Spleen (tissue), 11 donors: ENCODE measurements around the gene PLXND1. TPM values are rescaled to one million over a fixed set of nuclear protein-coding genes. Genes with fewer than 3 reads are reported as not detected.
A peak's percentile ranks its signal among the peaks of the same experiment; 100 is the strongest.

ENCODE experiments used
- DNase-seq: peaks from one replicate; pipeline ENCODE4 v3.0.0-alpha.2; 2020
- H3K27ac ChIP-seq, 8 donors: fragments of 200-600 bp; sonication (generic) in 7 of 8; 1 replicate in 4 of 8; 2 replicates in 4 of 8; pipeline versions ENCODE4 v1.5.0 to v1.8.0; 2016 to 2021; ENCODE audit warnings: inconsistent platforms in 4 of 8, mild to moderate bottlenecking in 4 of 8, moderate library complexity in 1 of 8
- H3K27me3 ChIP-seq, 7 donors: fragments of 200-600 bp; sonication (generic) in 6 of 7; replicated peaks in 1 of 7; 1 replicate in 4 of 7; 2 replicates in 3 of 7; pipeline versions ENCODE4 v1.5.0 to v1.8.0; 2016 to 2021; ENCODE audit warnings: inconsistent platforms in 3 of 7, mild to moderate bottlenecking in 1 of 7
- H3K36me3 ChIP-seq, 6 donors: fragments of 200-600 bp; sonication (generic) in 5 of 6; 1 replicate in 4 of 6; 2 replicates in 2 of 6; pipeline versions ENCODE4 v1.5.0 to v1.8.0; 2016 to 2021; ENCODE audit warnings: inconsistent platforms in 2 of 6
- H3K4me1 ChIP-seq, 6 donors: fragments of 200-600 bp; sonication (generic) in 5 of 6; 1 replicate in 3 of 6; 2 replicates in 3 of 6; pipeline versions ENCODE4 v1.5.0 to v1.8.0; 2016 to 2021; ENCODE audit warnings: inconsistent platforms in 3 of 6
- H3K4me3 ChIP-seq, 8 donors: fragments of 200-600 bp; sonication (generic) in 7 of 8; 1 replicate in 4 of 8; 2 replicates in 4 of 8; pipeline versions ENCODE4 v1.5.0 to v1.8.0; 2016 to 2021; ENCODE audit warnings: inconsistent platforms in 4 of 8, mild to moderate bottlenecking in 4 of 8, moderate library complexity in 2 of 8
- H3K9me3 ChIP-seq, 8 donors: fragments of 200-600 bp; sonication (generic) in 7 of 8; 1 replicate in 4 of 8; 2 replicates in 4 of 8; pipeline versions ENCODE4 v1.5.0 to v1.8.0; 2016 to 2021; ENCODE audit warnings: inconsistent platforms in 4 of 8
- POLR2A ChIP-seq, 3 donors: fragments of 450-650 bp; IDR thresholded peaks; one replicate each; pipeline ENCODE4 v1.5.1; 2017; ENCODE audit warnings: antibody characterized with exemption in 3 of 3, mild to moderate bottlenecking in 1 of 3
- POLR2AphosphoS5 ChIP-seq, 3 donors: sonication (generic); formaldehyde crosslinking; IDR thresholded peaks; one replicate each; pipeline ENCODE4 v1.5.1; 2017; ENCODE audit warnings: antibody characterized with exemption in 3 of 3
- WGBS, 5 donors: extraction: QIAGEN DNeasy Blood & Tissue Kit in 3 of 5; methylation state at CpG; one replicate each; pipeline versions ENCODE4 v1.1.5 to v1.1.7; 2013 to 2018; 5-methylcytosine and 5-hydroxymethylcytosine counted together
- intact Hi-C: fragments of 100-400 bp; cut with DNase I; formaldehyde crosslinking; loops from one replicate; pipeline ENCODE4 v1.15.0; 2023; ENCODE audit warnings: low total_unique reads
- polyA plus RNA-seq, 3 donors: library from polyadenylated mRNA; stranded (reverse); fragments of 200-250 nt; gene quantifications; one replicate each; pipeline ENCODE4 v1.2.1, GENCODE V29; 2013
- total RNA-seq, 7 donors: library from RNA; depleted of rRNA in 3 of 7; stranded (reverse); fragments of >200 nt in 3 of 7; fragmentation: NEBNext Ultra II Directional in 4 of 7; extraction: Animal tissue kit (Norgen Biotek cat#: 25700) in 4 of 7; gene quantifications; one replicate each; pipeline versions ENCODE4 v1.1.0 to v1.2.1, GENCODE V29; 2016 to 2021
- TF ChIP-seq, protein P1 (sequence below), 11 experiments: fragments of 200-600 bp in 7 of 11; fragments of 450-650 bp in 4 of 11; sonication (generic) in 4 of 11; IDR thresholded peaks in 8 of 11; conservative IDR thresholded peaks in 3 of 11; 1 replicate in 7 of 11; 2 replicates in 4 of 11; pipeline versions ENCODE4 v1.4.0 to v1.8.0; 2016 to 2021; ENCODE audit warnings: antibody characterized with exemption in 11 of 11, inconsistent platforms in 4 of 11, mild to moderate bottlenecking in 1 of 11
- donor health status: healthy with polysubstance abuse.
- donor health status: DM: no; HTN: no; CAD: no; lungs with moderate emphysema.
- donor health status: DM: no; HTN: no; CAD: no.
- donor health status: Bipolar disorder and iron deficiency.
- donor health status: healthy.
- donor health status: DM: no; HTN: no; CAD: no.
- donor health status: DM: yes; HTN: yes; CAD: no.

The PLXND1 gene
- total and polyA plus RNA-seq, 10 donors: 44.4 to 238 (median 164) TPM

DNA sequence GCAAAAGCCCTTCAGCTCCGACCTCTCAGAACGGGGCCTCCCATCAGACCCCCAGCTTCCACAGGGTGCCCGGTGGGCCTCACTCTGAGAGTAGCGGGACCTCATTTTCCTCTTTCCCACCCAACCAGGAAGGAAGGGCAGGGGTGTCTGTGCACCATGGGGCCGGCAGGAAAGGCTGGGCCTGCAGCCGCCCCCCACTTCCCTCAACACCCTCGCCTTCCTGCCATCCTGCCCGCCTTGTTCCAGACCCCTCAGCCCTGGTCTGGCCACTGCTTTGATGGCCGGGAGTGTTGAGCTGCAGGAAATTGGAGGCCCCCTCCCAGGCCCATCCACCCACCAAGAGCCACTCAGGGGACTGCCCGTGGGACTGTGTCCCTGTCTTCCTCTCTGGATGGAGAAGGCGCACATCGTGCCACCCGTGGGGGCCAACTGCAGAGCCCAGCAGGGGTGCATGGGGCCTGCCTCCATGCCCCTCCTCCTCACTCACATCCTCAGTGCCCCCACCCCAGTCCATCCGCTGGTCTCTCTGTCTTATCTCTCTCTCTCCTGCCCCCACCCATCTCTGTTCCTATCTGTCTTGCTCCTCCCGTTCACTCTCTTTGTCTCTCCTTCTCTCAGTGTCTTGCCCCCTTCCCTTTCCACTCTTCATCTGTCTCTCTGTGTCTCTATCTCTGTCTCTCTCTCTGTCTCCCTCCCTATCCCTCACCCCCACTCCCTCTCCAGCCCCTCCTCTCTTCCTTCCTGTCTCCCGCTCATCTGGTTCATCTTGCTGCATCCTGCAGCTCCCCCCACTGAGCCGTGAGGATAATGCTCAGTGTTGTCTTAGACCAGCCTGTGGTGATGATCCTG lies 1.8 kb upstream of the PLXND1 start:
- no peaks in the 10 kb centered on the region for H3K9me3 ChIP-seq
- H3K36me3 ChIP-seq: no peaks in the 10 kb centered on the region
- no peak for DNase-seq
- H3K27ac ChIP-seq: peak overlapping the region in 7 of 8 donors; percentile 82 to 93 (median 88)
- H3K4me3 ChIP-seq: no peak overlapping the region
- TF ChIP-seq, protein P1, sequence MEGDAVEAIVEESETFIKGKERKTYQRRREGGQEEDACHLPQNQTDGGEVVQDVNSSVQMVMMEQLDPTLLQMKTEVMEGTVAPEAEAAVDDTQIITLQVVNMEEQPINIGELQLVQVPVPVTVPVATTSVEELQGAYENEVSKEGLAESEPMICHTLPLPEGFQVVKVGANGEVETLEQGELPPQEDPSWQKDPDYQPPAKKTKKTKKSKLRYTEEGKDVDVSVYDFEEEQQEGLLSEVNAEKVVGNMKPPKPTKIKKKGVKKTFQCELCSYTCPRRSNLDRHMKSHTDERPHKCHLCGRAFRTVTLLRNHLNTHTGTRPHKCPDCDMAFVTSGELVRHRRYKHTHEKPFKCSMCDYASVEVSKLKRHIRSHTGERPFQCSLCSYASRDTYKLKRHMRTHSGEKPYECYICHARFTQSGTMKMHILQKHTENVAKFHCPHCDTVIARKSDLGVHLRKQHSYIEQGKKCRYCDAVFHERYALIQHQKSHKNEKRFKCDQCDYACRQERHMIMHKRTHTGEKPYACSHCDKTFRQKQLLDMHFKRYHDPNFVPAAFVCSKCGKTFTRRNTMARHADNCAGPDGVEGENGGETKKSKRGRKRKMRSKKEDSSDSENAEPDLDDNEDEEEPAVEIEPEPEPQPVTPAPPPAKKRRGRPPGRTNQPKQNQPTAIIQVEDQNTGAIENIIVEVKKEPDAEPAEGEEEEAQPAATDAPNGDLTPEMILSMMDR (IDR thresholded peaks at IDR 0.05 in 8 of 11, conservative IDR thresholded peaks at IDR 0.05 in 3 of 11): peak in 4 of 11 experiments; percentile 10 to 35 (median 14)
- no peak for TF ChIP-seq POLR2A (IDR thresholded peaks at IDR 0.05)
- peak in 2 of 3 donors; percentile 47 to 50 for TF ChIP-seq POLR2AphosphoS5 (IDR thresholded peaks at IDR 0.05)
- 31 to 50% (median 37%) methylated on average over 16 to 17 of the region's 17 CpGs for WGBS, 5 donors
- intact Hi-C loops: no loop called here
- H3K27me3 ChIP-seq: peaks cover 0 to 53% (median 10%) of the 10 kb centered on the region in 7 donors
- peaks cover 18 to 90% (median 73%) of the 10 kb centered on the region in 6 donors for H3K4me1 ChIP-seq

DNA sequence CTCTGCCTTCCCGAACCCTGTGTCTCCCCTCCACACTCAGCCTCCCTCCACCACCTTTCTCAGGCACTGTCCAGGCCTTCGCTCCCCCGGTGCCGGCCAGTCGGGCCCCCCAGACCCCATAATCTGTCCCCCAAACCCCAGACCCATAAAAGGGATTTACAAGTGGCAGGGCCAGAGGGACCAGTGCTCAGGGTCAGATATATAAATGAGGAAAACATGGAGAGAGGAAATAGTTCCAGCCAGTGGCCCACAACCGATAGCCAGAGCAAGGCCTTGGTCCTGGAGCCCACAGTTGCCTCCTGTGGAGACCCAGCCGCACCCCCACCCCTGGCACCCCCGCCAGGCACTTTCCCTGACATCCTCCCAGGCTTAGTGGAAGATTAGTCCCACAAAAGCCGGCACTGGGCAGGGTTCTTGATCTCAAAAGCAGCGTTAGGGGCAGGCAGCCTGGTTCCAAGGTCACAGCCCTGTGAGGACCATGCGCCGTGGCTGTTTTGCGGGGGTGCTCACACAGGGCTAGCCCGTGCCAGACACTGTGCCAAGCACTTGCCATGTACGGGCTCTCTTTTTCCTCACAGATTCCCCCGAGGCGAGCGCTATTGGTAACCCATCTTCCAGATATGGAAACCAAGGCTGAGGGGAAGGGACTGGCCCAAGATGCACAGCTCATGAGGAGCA lies 1.1 kb upstream of the PLXND1 start:
- TF ChIP-seq, protein P1 (IDR thresholded peaks at IDR 0.05 in 8 of 11, conservative IDR thresholded peaks at IDR 0.05 in 3 of 11): no peak
- TF ChIP-seq POLR2AphosphoS5 (IDR thresholded peaks at IDR 0.05) (no peak), POLR2A (IDR thresholded peaks at IDR 0.05) (no peak)
- intact Hi-C loops: no loop called here

DNA sequence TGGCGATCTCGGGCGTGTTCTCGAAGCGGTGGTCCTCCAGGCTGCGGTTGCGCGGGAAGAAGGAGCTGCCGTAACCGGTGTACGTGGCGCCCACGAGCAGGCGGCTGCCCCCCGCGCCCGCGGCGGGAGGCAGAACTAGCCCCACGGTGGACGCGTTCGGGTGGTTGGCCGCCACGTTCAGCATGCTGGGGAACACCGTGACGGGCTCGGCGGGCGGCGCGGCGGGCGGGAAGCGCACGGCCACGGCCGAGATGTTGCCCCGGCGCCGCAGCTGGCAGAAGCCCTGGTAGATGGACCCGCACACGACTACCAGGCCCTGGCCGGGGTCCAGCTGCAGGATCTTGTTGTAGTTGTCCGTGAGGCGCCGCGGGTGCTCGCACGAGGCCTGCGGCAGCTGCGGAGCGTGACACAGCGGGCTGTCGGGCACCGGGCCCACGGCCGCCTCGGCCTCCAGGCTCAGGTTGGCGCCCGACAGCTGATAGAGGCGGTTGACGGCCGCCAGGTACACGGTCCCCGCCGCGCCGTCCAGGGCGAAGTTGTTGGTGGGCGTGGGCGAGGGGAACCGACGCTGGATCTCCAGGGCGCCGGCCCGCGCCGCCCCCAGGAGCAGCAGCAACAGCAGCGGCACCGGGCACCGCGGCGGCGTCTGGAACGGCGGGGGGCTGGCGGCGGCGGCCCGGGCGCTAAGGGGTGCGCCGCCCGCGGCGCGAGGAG lies 397 bp downstream of the PLXND1 start:
- peak; percentile 86 for DNase-seq
- TF ChIP-seq POLR2A (IDR thresholded peaks at IDR 0.05) (peak in 1 of 3 donors; percentile 55), POLR2AphosphoS5 (IDR thresholded peaks at IDR 0.05) (peak in 1 of 3 donors; percentile 19)
- TF ChIP-seq, protein P1 (IDR thresholded peaks at IDR 0.05 in 8 of 11, conservative IDR thresholded peaks at IDR 0.05 in 3 of 11): no peak
- Histone ChIP-seq H3K9me3 (no peaks in the 10 kb centered on the region), H3K27ac (peak overlapping the region; percentile 51 to 91 (median 88)), H3K27me3 (peaks cover 0 to 47% (median 10%) of the 10 kb centered on the region in 7 donors), H3K36me3 (no peaks in the 10 kb centered on the region), H3K4me3 (peak overlapping the region; percentile 56 to 91 (median 70)), H3K4me1 (peaks cover 21 to 92% (median 82%) of the 10 kb centered on the region in 6 donors)
- WGBS, 5 donors: 1% methylated on average over 31 to 98 of the region's 98 CpGs
- intact Hi-C loops: no loop called here

More for the DNA sequence above, 1.1 kb upstream of the PLXND1 start:
- no peaks in the 10 kb centered on the region for H3K36me3 ChIP-seq
- H3K27me3 ChIP-seq: peaks cover 0 to 53% (median 10%) of the 10 kb centered on the region in 7 donors
- H3K4me1 ChIP-seq: peaks cover 18 to 92% (median 77%) of the 10 kb centered on the region in 6 donors
- DNase-seq: no peak
- 33 to 58% (median 55%) methylated on average over 9 to 18 of the region's 18 CpGs for WGBS, 5 donors
- H3K27ac ChIP-seq: peak overlapping the region; percentile 66 to 93 (median 87)
- no peaks in the 10 kb centered on the region for H3K9me3 ChIP-seq
- peak overlapping the region in 7 of 8 donors; percentile 25 to 91 (median 47) for H3K4me3 ChIP-seq
